GM06990 (cell line): ENCODE data around the gene GATM.

Source experiments
- DNase-seq: peaks from one replicate; pipeline ENCODE4 v3.0.0-alpha.2; 2011; ENCODE audit not compliant: insufficient read length; ENCODE audit errors: extremely low read depth
- H3K27me3 ChIP-seq: replicated peaks from 2 replicates; pipeline ENCODE4 v1.6.0; 2011; ENCODE audit warnings: low read length; ENCODE audit not compliant: control insufficient read depth, insufficient read depth
- H3K36me3 ChIP-seq: 2 replicates; pipeline ENCODE4 v1.5.1; 2011; ENCODE audit warnings: low read length; ENCODE audit not compliant: control insufficient read depth, insufficient read depth
- H3K4me3 ChIP-seq: replicated peaks from 2 replicates; pipeline ENCODE4 v1.5.1; 2011; ENCODE audit warnings: low read depth, mild to moderate bottlenecking, control low read depth, low read length
- CTCF ChIP-seq: IDR thresholded peaks from 2 replicates; pipeline ENCODE4 v1.5.1; 2011; ENCODE audit warnings: low read length, control low read depth, mild to moderate bottlenecking, inconsistent platforms; ENCODE audit not compliant: insufficient read depth, poor library complexity, severe bottlenecking

The GATM gene

GRCh38 chr15:45378149-45378912 is at the start of gene GATM:
Gene GATM (minus strand): TSS chr15:45378544. CDS start chr15:45378453, 91 bp downstream.
- peak; percentile 87 for DNase-seq
- Histone ChIP-seq H3K27me3 (no peaks in the 10 kb centered on the region), H3K36me3 (peaks cover 3% of the 10 kb centered on the region; the same call in 1 of the 2 replicates), H3K4me3 (peak within 1 kb of the TSS; percentile 76)
- TF ChIP-seq CTCF, result peak; percentile 23

GRCh38 chr15:45427085-45427484 is 48.7 kb upstream of the GATM start:
- TF ChIP-seq CTCF, result no peak
- Histone ChIP-seq H3K4me3 (no peak overlapping the region), H3K27me3 (no peaks in the 10 kb centered on the region), H3K36me3 (no peaks in the 10 kb centered on the region)
- DNase-seq, result no peak

GRCh38 chr15:45425135-45425534 is 46.8 kb upstream of the GATM start:
- Histone ChIP-seq H3K27me3 (no peaks in the 10 kb centered on the region), H3K36me3 (peaks cover 3% of the 10 kb centered on the region), H3K4me3 (no peak overlapping the region)
- no peak for DNase-seq
- TF ChIP-seq CTCF, result no peak

GRCh38 chr15:45424429-45424828 is 46.1 kb upstream of the GATM start:
- TF ChIP-seq CTCF, result no peak
- Histone ChIP-seq H3K4me3 (no peak overlapping the region), H3K36me3 (peaks cover 3% of the 10 kb centered on the region), H3K27me3 (no peaks in the 10 kb centered on the region)
- DNase-seq, result no peak

- H3K36me3 ChIP-seq, result peaks cover 12% of the 10 kb centered on the region
- H3K27me3 ChIP-seq, result no peaks in the 10 kb centered on the region
- H3K4me3 ChIP-seq, result no peak overlapping the region
- TF ChIP-seq CTCF, result no peak
- DNase-seq, result no peak
Measured at GRCh38 chr15:45417303-45417950, 39.1 kb upstream of the GATM start.
